ENCODE results near the gene BIRC3. TPM values are rescaled to one million over a fixed set of nuclear protein-coding genes. Genes with fewer than 3 reads are reported as not detected.

The BIRC3 gene
- total RNA-seq, 4 donors from 2014 or later: 10.6 to 19.0 (median 14.0) TPM

DNA sequence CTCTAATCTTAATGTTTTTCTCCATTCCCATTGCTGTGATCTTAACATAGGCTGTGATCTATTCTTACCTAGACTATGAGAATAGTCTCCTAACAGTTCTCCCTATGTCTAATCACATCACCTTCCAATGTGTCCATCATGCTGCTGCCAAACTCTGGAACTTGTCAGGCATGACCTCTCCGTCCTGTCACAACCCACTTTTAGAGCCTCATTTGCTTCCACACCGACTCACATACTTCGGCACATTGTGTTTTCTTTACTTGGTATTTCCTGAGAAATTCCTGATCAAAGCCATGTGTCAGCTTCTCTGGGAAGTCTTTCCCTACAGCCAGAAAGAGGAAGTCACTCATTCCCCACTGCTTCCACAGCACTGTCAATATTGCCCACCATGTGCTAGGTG, 40.5 kb upstream of the BIRC3 start:
- Histone ChIP-seq H3K9me3 (no peaks in the 10 kb centered on the region), H3K4me1 (peaks cover 0 to 28% (median 0%) of the 10 kb centered on the region in 3 donors), H3K36me3 (no peaks in the 10 kb centered on the region), H3K4me3 (no peak overlapping the region), H3K27ac (no peak overlapping the region), H3K27me3 (no peaks in the 10 kb centered on the region)
- TF ChIP-seq POLR2A (IDR thresholded peaks at IDR 0.05) (no peak), POLR2AphosphoS5 (IDR thresholded peaks at IDR 0.05) (no peak), EP300 (IDR thresholded peaks at IDR 0.05) (no peak)
- TF ChIP-seq, protein P1, sequence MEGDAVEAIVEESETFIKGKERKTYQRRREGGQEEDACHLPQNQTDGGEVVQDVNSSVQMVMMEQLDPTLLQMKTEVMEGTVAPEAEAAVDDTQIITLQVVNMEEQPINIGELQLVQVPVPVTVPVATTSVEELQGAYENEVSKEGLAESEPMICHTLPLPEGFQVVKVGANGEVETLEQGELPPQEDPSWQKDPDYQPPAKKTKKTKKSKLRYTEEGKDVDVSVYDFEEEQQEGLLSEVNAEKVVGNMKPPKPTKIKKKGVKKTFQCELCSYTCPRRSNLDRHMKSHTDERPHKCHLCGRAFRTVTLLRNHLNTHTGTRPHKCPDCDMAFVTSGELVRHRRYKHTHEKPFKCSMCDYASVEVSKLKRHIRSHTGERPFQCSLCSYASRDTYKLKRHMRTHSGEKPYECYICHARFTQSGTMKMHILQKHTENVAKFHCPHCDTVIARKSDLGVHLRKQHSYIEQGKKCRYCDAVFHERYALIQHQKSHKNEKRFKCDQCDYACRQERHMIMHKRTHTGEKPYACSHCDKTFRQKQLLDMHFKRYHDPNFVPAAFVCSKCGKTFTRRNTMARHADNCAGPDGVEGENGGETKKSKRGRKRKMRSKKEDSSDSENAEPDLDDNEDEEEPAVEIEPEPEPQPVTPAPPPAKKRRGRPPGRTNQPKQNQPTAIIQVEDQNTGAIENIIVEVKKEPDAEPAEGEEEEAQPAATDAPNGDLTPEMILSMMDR (IDR thresholded peaks at IDR 0.05): no peak
- ATAC-seq: no peak
- WGBS, 2 donors (ENCODE audit: low coverage in 1 of 2): 60 to 100% methylated on average over 1 to 3 of the region's 3 CpGs

DNA sequence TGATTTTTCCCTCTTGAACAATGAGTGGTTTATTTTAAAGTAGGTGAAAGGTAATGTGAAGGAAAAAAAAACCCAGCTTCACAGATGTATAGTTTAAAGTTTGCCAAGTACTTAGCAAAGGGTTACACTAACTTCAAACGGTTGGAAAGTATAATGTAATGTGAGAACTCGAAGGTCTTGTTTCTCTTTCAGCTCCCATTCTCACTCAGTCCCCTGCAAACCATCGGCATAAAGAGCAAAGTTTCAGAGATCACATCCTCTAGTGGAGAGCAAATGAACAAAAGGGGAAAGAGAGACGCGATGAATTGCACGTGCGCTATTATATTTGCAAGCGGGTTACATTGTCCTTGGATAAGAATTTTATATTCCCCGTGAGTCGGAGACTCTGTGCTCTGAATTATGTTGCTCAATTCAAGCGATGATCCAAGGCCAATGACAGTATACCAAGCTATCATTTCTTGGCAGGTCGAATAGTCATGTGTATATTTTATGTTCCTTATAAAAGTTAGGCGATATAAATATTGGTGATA, 37.6 kb upstream of the BIRC3 start:
- H3K36me3 ChIP-seq: no peaks in the 10 kb centered on the region
- TF ChIP-seq POLR2A (IDR thresholded peaks at IDR 0.05) (no peak), EP300 (IDR thresholded peaks at IDR 0.05) (no peak)
- TF ChIP-seq, protein P1 (IDR thresholded peaks at IDR 0.05): peak in 3 of 4 experiments; percentile 35 to 43 (median 37)
- WGBS, 2 donors (ENCODE audit: low coverage in 1 of 2): 8 to 12% methylated on average over 13 of the region's 13 CpGs
- peaks cover 0 to 28% (median 0%) of the 10 kb centered on the region in 3 donors for H3K4me1 ChIP-seq
- no peak for ATAC-seq
- no peaks in the 10 kb centered on the region for H3K27me3 ChIP-seq
- H3K9me3 ChIP-seq: no peaks in the 10 kb centered on the region
- peak overlapping the region in 1 of 2 donors; percentile 26 for H3K4me3 ChIP-seq
- peak overlapping the region in 3 of 4 donors; percentile 35 to 48 (median 45) for H3K27ac ChIP-seq

DNA sequence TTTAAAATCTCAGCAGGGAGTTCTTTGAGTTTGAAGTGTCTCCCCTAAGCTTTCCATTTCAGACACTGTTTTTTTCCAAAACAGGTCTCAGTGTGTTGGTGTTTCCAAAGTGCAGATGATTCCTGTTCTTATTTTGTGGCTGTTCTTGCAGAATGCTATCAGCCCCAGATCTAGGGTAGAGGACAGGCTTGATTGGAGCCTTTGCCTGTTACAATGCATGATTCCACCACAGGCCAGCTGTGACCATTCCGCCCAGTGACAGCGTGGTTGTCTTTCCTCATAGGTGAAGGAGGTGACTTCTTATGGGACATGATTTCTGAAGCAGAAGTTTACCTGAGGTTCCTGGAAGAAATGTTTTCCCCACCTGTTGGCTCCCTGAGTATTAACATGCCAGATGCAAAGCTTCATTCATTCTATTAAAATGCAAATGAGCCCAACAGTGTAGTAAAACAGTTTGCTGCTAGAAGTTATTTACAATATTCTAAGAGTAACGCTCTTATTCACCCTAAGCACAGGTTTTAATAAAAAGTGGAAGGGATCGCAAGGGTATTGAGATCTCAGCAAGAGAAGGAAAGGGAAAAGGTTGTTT, 36.9 kb upstream of the BIRC3 start:
- H3K27ac ChIP-seq: peak overlapping the region in 1 of 4 donors; percentile 48
- TF ChIP-seq, protein P1 (IDR thresholded peaks at IDR 0.05): no peak
- TF ChIP-seq EP300 (IDR thresholded peaks at IDR 0.05): no peak
- no peak for TF ChIP-seq POLR2A (IDR thresholded peaks at IDR 0.05)
- TF ChIP-seq POLR2AphosphoS5 (IDR thresholded peaks at IDR 0.05): no peak
- H3K9me3 ChIP-seq: no peaks in the 10 kb centered on the region
- H3K4me1 ChIP-seq: peaks cover 0 to 28% (median 0%) of the 10 kb centered on the region in 3 donors
- no peaks in the 10 kb centered on the region for H3K27me3 ChIP-seq
- H3K4me3 ChIP-seq: no peak overlapping the region
- ATAC-seq: no peak
- 89% methylated on average over 3 of the region's 4 CpGs for WGBS, 2 donors (ENCODE audit: low coverage in 1 of 2)
- H3K36me3 ChIP-seq: no peaks in the 10 kb centered on the region

DNA sequence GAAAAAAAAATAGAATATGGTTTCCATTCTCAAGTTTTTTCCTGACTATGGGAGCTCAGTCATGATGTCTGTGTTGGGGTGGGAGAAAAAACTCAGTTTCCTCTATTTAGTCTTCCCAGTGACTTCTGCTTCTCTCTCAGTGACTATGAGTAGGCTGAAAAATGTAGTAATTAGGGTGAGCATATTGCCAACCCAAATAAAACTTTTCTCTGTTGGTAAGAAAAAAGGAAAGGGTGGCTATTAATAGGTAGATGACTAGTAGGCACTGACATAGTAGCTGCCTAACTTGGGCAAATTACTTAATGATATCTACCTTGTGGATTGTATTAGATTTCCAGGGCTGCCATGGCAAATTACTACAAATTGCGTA, 34.2 kb upstream of the BIRC3 start:
- no peaks in the 10 kb centered on the region for H3K36me3 ChIP-seq
- no peak overlapping the region for H3K27ac ChIP-seq
- WGBS, 2 donors (ENCODE audit: low coverage in 1 of 2): 63 to 87% methylated on average over 1 of the region's 1 CpG
- TF ChIP-seq POLR2AphosphoS5 (IDR thresholded peaks at IDR 0.05) (no peak), POLR2A (IDR thresholded peaks at IDR 0.05) (no peak), EP300 (IDR thresholded peaks at IDR 0.05) (no peak)
- no peak for ATAC-seq
- H3K9me3 ChIP-seq: no peaks in the 10 kb centered on the region
- H3K27me3 ChIP-seq: no peaks in the 10 kb centered on the region
- peaks cover 0 to 23% (median 0%) of the 10 kb centered on the region in 3 donors for H3K4me1 ChIP-seq
- H3K4me3 ChIP-seq: no peak overlapping the region

DNA sequence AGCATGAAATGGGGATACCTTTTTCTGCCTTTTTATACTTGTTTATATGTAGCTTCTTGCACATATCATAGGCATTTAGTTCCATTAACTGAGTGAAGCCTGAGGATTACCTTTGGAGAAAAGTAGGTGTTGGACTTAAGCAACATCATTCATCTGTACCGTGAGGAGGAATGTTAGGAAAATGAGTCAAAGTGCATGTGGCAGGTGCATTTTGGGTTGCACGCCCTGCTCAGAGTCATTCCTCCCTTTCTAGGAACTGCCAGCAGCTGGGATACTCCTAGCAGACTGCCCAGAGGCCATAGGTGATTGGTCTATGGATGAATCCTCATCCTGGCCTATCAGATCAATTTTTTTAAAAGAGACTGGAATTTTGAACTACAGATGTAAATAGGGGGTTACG, 33.3 kb upstream of the BIRC3 start:
- no peak for ATAC-seq
- no peaks in the 10 kb centered on the region for H3K27me3 ChIP-seq
- no peak overlapping the region for H3K4me3 ChIP-seq
- H3K27ac ChIP-seq: no peak overlapping the region
- 89 to 95% methylated on average over 3 of the region's 3 CpGs for WGBS, 2 donors (ENCODE audit: low coverage in 1 of 2)
- no peaks in the 10 kb centered on the region for H3K36me3 ChIP-seq
- TF ChIP-seq EP300 (IDR thresholded peaks at IDR 0.05): no peak
- TF ChIP-seq POLR2A (IDR thresholded peaks at IDR 0.05): no peak
- no peak for TF ChIP-seq POLR2AphosphoS5 (IDR thresholded peaks at IDR 0.05)
- TF ChIP-seq, protein P1 (IDR thresholded peaks at IDR 0.05): no peak
- peaks cover 0 to 28% (median 2%) of the 10 kb centered on the region in 3 donors for H3K4me1 ChIP-seq
- no peaks in the 10 kb centered on the region for H3K9me3 ChIP-seq

Measured in gastroesophageal sphincter (tissue), 4 donors.